T-helper 22 cell (primary cell): Measurements from ENCODE around the gene PTPRU.

ENCODE experiments used
- DNase-seq: peaks from one replicate; pipeline ENCODE4 v3.0.0-alpha.2; 2020; ENCODE audit warnings: low read depth

Gene PTPRU

DNA sequence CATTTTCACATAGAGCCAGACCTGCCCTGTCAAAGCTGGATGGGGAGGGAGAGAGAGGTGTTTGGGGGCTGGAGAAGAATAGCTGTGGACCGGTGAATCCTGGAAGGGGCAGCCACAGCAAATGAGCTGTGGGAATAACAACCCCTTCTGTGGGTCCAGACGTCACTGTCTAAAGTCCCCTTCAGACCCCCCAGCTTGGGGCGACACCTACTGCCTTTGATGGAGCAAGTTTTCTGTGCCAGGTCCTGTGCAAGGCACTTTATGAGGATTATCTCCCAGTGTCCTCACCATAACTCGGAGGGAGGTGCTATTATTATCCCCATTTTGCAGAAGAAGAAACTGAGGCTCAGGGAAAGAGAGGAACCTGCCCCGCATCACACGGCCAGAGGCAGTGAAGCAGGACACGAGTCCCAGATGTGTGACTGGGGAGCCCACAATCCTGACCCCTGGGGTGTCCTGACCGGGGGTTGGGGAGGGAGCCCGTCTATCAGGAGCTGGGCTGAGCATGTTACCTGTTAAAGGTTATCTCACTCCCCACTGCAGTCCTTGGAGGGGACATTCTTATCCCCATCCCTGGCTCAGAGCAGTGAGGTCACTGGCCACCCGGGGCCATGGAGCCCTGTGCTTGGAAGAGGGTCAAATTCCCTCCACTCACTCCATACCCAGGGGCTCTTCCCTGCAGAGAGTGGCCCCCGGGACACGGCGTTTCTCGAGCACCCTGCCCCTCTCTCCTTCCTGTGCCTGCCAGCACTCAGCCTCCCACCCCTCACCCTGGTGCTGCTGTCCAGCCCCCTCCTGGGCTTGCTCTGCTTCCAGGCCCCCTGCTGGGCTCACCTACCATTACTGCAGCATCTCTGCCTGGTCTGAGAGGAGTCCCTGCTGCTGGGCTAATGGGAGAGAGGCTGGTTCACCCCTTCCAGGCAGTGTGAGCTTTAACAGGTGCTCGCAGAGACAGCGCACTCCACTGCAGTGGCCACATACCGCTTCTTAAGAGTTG lies 132.9 kb downstream of the PTPRU start:
- DNase-seq = no peak

DNA sequence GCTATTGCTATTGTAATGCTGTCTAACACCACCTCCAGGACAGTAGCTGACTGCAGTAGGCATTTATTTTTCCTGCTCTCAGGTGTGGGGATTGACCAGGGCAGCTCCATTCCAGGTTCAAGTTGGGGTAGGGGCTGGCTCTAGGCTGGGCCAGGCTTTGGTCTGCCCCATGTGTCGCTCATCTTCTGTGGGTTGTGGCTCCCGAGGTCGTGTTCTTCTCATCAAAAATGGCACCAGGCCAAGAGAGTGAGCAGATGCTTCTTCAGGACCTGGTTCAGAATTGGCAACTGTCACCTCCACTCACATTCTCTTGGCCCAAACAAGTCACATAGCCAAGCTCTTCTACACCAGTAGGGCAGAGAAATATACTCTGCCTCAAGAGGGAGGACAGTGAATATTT lies 133.7 kb downstream of the PTPRU start:
- no peak for DNase-seq

DNA sequence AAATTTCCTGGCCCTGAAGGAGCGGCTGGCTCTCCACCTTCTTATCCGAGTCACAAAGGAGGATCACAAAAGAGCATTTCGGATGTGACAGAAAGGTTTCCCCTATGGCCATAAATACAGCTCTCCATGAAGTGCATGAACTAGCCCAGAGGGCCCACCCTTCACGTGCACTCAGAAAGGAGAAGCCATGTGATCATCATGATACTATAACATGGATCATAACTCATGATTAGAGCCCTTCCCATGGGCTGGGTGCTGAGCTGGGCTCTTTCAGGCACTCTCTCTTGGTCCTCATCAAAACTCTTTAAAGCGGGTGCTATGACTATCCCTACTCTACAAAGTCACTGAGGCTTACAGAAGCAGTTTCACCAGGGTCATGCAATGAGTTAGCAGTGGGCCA lies 135.0 kb downstream of the PTPRU start:
- no peak for DNase-seq

DNA sequence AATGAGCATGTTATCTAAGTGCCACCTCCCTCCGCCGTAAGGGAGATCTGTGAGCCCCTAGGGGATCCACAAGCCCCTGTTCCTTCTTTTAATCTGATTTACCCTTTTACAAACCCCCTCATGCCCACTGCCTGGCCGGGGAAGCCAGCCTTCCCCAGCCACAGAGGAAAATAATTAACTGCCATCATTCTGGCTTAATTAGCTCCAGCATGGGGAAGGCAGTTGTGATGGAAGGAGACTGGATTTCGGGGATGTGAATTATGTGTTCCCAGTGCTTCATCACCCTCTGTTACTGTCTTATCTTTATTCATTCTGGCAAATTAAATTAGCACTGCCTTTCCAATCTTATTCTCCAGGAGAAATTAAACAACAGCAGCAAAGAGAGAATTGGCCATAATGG lies 135.8 kb downstream of the PTPRU start:
- no peak for DNase-seq
